Stimulated activated CD4-positive, alpha-beta T cell treated with anti-CD3 and anti-CD28 coated beads, Interleukin-2, amount 100 ng/mL, for 48 hours (primary cell): ENCODE results near the gene SREBF2.

ENCODE experiments used
- DNase-seq, 2 donors: peaks; one replicate each; pipeline ENCODE4 v3.0.0-alpha.2; 2020

SREBF2 gene

DNA sequence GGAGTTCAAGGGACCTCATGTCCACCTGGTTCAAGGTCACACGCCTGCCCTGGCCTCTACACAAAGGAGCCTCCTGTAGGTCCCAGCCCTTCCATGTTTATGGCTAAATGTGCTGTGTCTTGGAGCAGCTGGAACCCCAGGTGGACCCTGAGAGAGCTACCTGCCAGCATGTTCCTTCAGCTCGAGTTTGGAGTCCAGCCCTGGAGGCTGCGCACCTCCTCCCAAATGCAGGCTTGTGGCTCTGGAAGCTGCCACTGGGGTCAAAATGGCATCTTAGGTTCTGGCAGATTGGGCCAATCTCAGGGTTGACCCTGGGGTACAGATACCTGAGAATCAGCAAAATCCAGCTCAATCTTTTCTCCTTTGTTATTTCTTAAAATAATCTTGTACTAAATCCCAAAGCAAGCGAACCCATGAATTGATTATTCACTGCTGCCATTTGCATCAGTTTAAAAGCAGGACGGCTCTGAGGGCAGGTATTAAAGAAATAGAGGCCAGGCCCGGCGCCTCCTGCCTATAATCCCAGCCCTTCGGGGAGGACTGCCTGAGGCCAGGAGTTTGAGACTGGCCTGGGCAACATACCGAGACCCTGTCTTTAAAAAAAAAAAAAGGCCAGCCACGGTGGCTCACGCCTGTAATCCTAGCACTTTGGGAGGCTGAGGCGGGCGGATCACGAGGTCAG is 90.8 kb downstream of the SREBF2 start:
- DNase-seq: no peak

GRCh38 chr22:41925783-41926460 is 93.0 kb downstream of the SREBF2 start:
- DNase-seq: peak; percentile 74 to 78

DNA sequence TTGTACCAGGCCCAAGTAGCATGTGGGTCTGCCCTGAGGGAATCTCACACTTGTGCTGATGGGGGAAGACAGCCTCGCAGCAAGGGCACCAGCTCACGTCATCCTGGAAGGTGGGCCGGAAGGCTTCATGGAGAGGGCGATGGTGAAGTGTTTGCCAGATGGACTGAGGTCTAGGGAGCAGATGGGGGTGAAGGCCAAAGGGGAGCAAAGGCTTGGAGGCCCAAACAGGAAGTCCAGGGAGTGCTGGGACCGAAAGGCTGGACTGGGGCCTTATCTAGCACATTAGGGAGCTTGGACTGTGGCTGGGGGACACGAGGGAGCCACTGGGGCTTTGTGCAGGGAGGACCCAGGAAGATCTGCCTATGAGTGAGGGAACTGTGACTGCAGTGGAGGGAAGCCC is 94.9 kb downstream of the SREBF2 start:
- DNase-seq: no peak

- no peak for DNase-seq
Observed at GRCh38 chr22:41928593-41929417, 95.9 kb downstream of the SREBF2 start.

- DNase-seq: no peak
Observed at GRCh38 chr22:41929418-41929810, 96.5 kb downstream of the SREBF2 start.

DNA sequence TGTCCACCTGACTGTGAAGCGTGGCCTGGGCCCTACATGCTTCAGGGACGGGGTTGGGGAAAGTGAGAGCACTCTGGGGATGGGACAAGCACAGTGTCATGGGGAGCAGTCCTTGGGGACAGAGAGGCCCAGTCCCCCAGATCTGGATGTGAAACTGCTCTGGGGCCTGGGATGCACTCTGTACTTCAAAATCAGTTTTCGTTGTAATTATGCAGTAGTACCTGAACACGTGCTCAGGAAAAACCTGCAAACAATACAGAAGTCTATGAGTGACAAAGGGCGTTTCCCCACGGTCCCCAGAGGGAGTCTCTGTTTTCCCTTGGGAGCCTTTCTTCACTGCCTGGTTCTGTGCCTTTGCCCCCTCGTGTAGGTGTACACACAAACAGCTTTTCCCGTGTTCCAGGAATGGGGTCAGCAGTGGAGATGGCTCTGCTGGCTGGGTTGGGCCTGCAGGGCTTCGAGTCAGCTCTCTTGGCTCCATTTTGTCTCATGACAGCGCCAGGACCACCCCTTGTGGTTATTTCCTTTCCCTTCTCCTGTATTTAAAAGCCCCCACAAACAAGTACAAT is 98.9 kb downstream of the SREBF2 start:
- DNase-seq: no peak

DNA sequence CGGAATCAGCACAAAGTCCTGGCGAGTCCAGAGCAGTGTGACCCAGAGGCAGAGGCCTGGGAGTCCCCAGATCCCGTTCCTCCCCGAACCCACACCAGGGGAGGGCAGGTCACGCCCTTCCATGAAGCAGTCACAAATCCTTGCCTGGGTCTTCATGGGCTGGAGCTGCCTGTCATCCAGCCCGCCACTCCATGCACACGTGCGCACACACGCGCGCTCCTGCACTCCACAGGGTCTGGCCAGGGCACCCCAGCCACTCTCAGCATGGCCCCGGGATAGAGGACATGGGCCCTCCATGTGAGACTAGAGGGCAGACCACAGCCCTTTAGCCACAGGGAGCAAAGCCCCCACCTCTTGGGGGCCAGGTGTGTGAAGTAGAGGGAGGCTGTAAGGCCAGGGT is 99.4 kb downstream of the SREBF2 start:
- no peak for DNase-seq

DNA sequence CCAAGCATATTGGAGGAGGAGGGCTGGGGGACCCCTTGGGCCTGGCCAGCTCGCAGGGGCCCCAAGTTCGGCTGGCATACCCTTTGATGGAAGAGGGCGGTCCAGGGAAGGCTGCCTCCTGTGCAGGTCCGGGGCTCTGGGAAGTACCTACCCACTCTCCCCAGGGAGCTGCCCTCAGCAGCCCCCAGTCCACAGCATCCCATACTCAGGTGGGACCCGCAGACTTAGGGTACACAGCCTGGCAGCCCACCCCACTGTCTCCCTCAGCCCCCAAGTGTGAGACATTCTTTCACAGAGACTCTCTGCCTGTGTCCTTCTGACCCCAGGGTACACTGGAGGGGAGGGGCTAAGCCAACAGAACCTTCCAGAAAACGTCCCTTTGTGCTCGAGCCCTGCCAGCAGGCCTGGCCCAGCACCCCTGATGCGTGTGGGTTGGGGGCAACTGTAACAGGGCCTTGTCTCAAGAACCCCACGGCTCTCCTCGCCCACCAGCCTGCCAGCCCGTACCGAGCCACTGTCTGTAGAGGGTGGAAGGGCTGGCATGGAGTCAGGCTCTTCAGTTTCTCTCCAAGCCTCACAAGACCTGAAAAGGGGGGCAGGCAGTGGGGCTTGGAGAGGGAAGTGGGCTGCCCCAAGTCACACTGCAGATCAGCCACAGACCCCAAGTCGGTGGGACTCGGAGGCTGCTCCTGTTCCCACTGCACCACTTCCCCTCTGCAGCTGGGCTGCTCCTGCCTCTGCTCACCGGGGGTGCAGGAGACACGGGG is 100.7 kb downstream of the SREBF2 start:
- no peak for DNase-seq

DNA sequence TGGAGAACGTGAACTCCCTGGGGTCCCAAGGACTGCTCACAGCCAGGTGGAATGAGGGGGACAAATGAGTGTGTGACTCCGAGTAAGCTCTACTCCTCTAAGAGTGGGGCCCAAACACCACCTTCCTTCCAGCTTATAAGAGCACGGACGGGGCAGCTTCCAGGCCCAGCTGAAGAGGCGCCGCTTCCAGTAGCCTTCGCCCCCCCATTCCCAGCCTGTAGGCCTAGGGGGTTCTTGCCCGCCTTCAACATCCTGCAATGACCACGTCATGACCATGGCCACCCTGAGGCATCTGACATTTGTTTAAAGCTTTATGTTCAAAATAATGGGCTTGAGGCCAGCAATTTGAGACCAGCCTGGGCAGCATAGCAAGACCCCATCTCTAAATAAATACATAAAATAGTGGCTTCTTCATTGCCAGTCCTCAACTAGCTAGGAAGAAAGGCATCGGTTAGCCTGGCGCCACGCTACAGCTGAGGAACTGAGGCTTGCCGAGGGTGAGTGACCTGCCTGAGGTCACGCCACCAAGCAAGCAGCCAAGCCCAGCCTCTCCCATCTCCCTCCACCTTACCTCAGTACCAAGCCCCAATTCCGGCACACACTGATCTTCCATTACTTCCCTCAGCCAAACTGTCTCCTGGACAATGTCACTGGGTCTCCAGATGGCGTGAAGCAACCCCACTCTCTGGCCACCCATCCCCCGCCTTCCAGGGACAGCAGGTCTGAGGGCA is 101.5 kb downstream of the SREBF2 start:
- no peak for DNase-seq

- no peak for DNase-seq
Observed at GRCh38 chr22:41935015-41935351, 102.1 kb downstream of the SREBF2 start.

DNA sequence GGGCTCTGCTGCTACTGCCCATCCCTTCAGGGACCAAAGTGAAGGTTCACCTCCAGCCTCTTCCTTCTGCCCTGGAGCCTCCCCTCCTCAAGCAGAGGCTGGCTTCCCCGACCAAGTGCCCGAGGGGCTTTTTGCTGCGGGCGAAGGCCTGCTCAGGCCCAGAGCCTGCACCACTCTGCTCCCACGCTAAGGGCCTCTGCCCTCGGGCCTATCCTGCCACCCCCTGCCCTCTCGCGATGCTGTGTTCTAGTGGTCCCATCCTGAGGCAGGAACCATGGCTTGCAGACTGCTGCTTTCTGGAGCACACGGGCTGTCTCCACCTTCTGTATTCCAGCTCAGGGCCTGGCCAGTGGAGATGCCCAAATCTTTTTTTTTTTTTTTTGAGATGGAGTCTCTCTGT is 102.6 kb downstream of the SREBF2 start:
- DNase-seq: no peak

- no peak for DNase-seq
Observed at GRCh38 chr22:41936894-41937169, 103.9 kb downstream of the SREBF2 start.

- peak; percentile 82 to 92 for DNase-seq
Observed at GRCh38 chr22:41939981-41940831, 107.3 kb downstream of the SREBF2 start.

GRCh38 chr22:41940832-41941765 is 108.2 kb downstream of the SREBF2 start:
- DNase-seq: peak; percentile 72 to 77

GRCh38 chr22:41943661-41944209 is 110.8 kb downstream of the SREBF2 start:
- DNase-seq: no peak

GRCh38 chr22:41946629-41947423 is 113.9 kb downstream of the SREBF2 start, which contains the start of gene CENPM:
CENPM (minus strand) TSS chr22:41947152; CDS start chr22:41947076, 76 bp downstream.
- DNase-seq: peak; percentile 92 to 95

DNA sequence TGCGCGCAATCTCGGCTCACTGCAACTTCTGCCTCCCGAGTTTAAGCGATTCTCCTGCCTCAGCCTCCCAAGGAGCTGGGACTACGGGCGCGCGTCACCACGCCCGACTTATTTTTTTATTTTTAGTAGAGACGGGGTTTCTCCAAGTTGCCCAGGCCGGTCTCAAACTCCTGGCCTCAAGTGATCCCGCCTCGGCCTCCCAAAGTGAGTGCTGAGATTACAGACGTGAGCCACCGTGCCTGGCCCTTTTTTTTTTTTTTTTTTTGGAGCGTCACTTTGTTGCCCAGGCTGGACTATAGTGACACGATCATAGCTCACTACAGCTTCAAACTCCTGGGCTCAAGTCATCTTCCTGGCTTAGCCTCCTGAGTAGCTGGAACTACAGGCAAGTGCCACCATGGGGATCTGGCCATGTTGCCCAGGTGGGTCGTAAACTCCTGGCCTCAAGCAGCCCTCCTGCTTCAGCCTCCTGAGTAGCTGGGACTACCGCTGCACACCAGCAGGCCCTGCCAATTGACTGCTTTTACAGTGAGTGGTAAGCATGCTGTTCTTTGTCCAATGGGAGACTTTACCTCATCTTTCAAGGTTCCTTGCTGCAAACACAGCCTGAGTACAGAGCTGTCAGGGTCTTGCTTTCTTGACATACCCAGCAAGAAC is 114.6 kb downstream of the SREBF2 start:
- no peak for DNase-seq

DNA sequence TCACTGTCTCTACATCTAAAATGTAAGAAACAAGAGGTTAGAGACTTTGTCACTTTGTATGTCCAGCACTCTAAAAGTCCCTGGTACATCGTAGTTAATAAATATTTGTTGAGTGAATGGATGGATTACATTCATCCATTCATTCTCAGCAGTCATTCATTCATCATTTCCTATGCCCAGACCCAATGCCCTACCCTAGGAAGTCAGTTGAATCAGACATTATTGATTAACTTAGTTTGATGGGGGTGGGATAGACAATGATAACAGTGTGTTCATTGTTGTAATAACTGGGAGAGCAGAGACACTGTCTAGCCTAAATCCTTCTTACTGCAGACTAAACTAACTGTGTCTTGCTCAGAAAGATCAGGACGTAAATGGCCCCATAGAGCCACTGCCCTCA is 115.2 kb downstream of the SREBF2 start:
- no peak for DNase-seq
